HG03432 (cell line): ENCODE data around the gene RTP5.
"Not testable (repeated sequence)": the region's sequence is repeated elsewhere in the genome, so short reads cannot be mapped to it uniquely, and the experiment has no call there.

Source experiments
- ATAC-seq: cut with Tn5 transposase; IDR thresholded peaks from one replicate; pipeline ENCODE4 v1.9.1; 2021; ENCODE audit warnings: mild to moderate bottlenecking, moderate library complexity; ENCODE audit not compliant: unreplicated experiment

RTP5 gene

GRCh38 chr2:241913703-241914102, 44.2 kb downstream of the RTP5 start:
- no peak for ATAC-seq

- no peak for ATAC-seq
Measured at GRCh38 chr2:241914542-241914941, 45.0 kb downstream of the RTP5 start.

- ATAC-seq = not testable (repeated sequence)
Measured at GRCh38 chr2:241921631-241922030, 52.1 kb downstream of the RTP5 start.

- ATAC-seq = no peak
Measured at GRCh38 chr2:241922411-241922810, 52.9 kb downstream of the RTP5 start.

- not testable (repeated sequence) for ATAC-seq
Measured at GRCh38 chr2:241922816-241923601, 53.5 kb downstream of the RTP5 start.
